PC-3 (cell line): Measurements from ENCODE around the gene RRM2. TPM values are rescaled to one million over a fixed set of nuclear protein-coding genes. Genes with fewer than 3 reads are reported as not detected.
A peak's percentile ranks its signal among the peaks of the same experiment; 100 is the strongest.

Experiments
- ATAC-seq: fragments of 200-7000 bp; cut with Tn5 transposase; 2 replicates; pipeline ENCODE4 v1.9.1; 2020; ENCODE audit warnings: mild to moderate bottlenecking, moderate library complexity
- BruUV-seq: library from RNA; stranded (reverse); fragments of 400-500 nt; replicated peaks from 2 replicates; lab custom pipeline; 2021; lab: Mats Ljungman, UMichigan
- CTCF ChIA-PET: fragments of 300-600 bp; sonication (Branson Sonifier 250); formaldehyde crosslinking; loops from one replicate; lab custom pipeline; 2022; ENCODE audit warnings: antibody characterized with exemption; lab: Charles Lee
- POLR2A ChIA-PET: fragments of 300-600 bp; sonication (Branson Sonifier 250); formaldehyde crosslinking; loops from one replicate; lab custom pipeline; 2022; ENCODE audit warnings: antibody characterized with exemption; ENCODE audit not compliant: unreplicated experiment; lab: Charles Lee
- DNase-seq: peaks from one replicate; pipeline ENCODE4 v3.0.0-alpha.2; 2015
- H2AFZ ChIP-seq: fragments of 300-600 bp; sonication (generic); 2 replicates; pipeline ENCODE4 v1.6.0; 2016; ENCODE audit warnings: antibody characterized with exemption, low read length
- H3F3A ChIP-seq: fragments of 300-600 bp; sonication (generic); one replicate; pipeline ENCODE4 v1.6.0; 2017; ENCODE audit warnings: antibody characterized with exemption, low read length, control low read depth, mild to moderate bottlenecking; ENCODE audit not compliant: unreplicated experiment
- H3K27ac ChIP-seq: fragments of 300-600 bp; sonication (generic); 2 replicates; pipeline ENCODE4 v1.5.1; 2016; ENCODE audit warnings: mild to moderate bottlenecking, low read length
- H3K27me3 ChIP-seq: fragments of 300-600 bp; sonication (generic); 2 replicates; pipeline ENCODE4 v1.6.1; 2016; ENCODE audit warnings: low read length, mixed read lengths
- H3K36me3 ChIP-seq: fragments of 300-600 bp; sonication (generic); 2 replicates; pipeline ENCODE4 v1.6.1; 2016; ENCODE audit warnings: low read depth, mixed run types, low read length, mixed read lengths
- H3K4me1 ChIP-seq: fragments of 300-600 bp; sonication (generic); 2 replicates; pipeline ENCODE4 v1.5.1; 2016; ENCODE audit warnings: low read length; ENCODE audit not compliant: insufficient read depth
- H3K4me2 ChIP-seq: fragments of 300-600 bp; sonication (generic); 2 replicates; pipeline ENCODE4 v1.6.0; 2016; ENCODE audit warnings: low read length
- H3K4me3 ChIP-seq: fragments of 300-600 bp; sonication (generic); 2 replicates; pipeline ENCODE4 v1.5.1; 2016; ENCODE audit warnings: mild to moderate bottlenecking, low read length, mixed read lengths
- H3K79me2 ChIP-seq: fragments of 300-600 bp; sonication (generic); 2 replicates; pipeline ENCODE4 v1.6.1; 2017; ENCODE audit warnings: low read length, mixed read lengths
- H3K9ac ChIP-seq: fragments of 300-600 bp; sonication (generic); 2 replicates; pipeline ENCODE4 v1.6.0; 2016; ENCODE audit warnings: mild to moderate bottlenecking, low read length
- H3K9me2 ChIP-seq: fragments of 300-600 bp; sonication (generic); replicated peaks from 2 replicates; pipeline ENCODE4 v1.6.1; 2016; ENCODE audit warnings: mixed run types, low read length, mixed read lengths
- H3K9me3 ChIP-seq: fragments of 300-600 bp; sonication (generic); 2 replicates; pipeline ENCODE4 v1.6.1; 2016; ENCODE audit warnings: low read length, mixed read lengths
- H4K20me1 ChIP-seq: fragments of 300-600 bp; sonication (generic); 2 replicates; pipeline ENCODE4 v1.6.1; 2016; ENCODE audit warnings: low read length, mixed read lengths
- EZH2 ChIP-seq: fragments of 300-600 bp; sonication (generic); IDR thresholded peaks from one replicate; pipeline ENCODE4 v1.6.1; 2017; ENCODE audit warnings: antibody characterized with exemption, mild to moderate bottlenecking, low read length; ENCODE audit not compliant: unreplicated experiment
- EZH2phosphoT487 ChIP-seq: fragments of 300-600 bp; sonication (generic); IDR thresholded peaks from 2 replicates; pipeline ENCODE4 v1.6.1; 2018; ENCODE audit warnings: mild to moderate bottlenecking, antibody characterized with exemption, low read length, borderline replicate concordance
- intact Hi-C: fragments of 100-400 bp; cut with micrococcal nuclease; formaldehyde crosslinking; loops from 2 replicates; pipeline ENCODE4 v1.9.0; 2023
- total RNA-seq: library from RNA; depleted of rRNA; stranded (reverse); fragments of >200 nt; gene quantifications from 2 replicates; pipeline ENCODE4 v1.2.3, GENCODE V29; 2014
- TF ChIP-seq, protein P1 (sequence below): fragments of 300-600 bp; sonication (generic); conservative IDR thresholded peaks from 2 replicates; pipeline ENCODE4 v1.5.1; 2017; ENCODE audit warnings: antibody characterized with exemption, low read depth, mild to moderate bottlenecking, low read length

RRM2 gene
- total RNA-seq, 1 experiment from 2014 or later, result 282 TPM

DNA sequence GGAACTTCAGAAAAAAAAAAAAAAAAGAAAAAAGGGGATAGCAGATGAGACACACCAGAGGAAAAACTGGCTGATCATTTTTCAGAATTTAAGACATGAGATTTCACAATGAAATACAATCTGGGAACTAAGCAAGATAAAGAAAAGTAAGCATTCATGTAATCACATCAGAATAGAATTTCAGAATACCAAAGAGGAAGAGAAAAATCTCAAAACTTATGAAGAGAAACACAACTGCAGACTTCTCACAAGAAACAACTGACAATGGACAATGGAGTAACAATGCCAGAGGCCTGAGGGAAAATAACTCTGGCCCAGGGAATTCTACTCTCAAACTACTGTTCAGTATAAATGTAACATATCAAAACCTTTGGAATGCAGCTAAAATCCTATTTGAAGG, 13.2 kb upstream of the RRM2 start:
- TF ChIP-seq, protein P1, sequence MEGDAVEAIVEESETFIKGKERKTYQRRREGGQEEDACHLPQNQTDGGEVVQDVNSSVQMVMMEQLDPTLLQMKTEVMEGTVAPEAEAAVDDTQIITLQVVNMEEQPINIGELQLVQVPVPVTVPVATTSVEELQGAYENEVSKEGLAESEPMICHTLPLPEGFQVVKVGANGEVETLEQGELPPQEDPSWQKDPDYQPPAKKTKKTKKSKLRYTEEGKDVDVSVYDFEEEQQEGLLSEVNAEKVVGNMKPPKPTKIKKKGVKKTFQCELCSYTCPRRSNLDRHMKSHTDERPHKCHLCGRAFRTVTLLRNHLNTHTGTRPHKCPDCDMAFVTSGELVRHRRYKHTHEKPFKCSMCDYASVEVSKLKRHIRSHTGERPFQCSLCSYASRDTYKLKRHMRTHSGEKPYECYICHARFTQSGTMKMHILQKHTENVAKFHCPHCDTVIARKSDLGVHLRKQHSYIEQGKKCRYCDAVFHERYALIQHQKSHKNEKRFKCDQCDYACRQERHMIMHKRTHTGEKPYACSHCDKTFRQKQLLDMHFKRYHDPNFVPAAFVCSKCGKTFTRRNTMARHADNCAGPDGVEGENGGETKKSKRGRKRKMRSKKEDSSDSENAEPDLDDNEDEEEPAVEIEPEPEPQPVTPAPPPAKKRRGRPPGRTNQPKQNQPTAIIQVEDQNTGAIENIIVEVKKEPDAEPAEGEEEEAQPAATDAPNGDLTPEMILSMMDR, result no peak
- TF ChIP-seq EZH2 (no peak), EZH2phosphoT487 (no peak)
- no peaks in the 10 kb centered on the region for H3K9me2 ChIP-seq
- H3K36me3 ChIP-seq, result no peaks in the 10 kb centered on the region
- intact Hi-C loops, result no loop called here
- no peaks in the 10 kb centered on the region for H3K27me3 ChIP-seq
- no TSS peak for BruUV-seq
- H3K9ac ChIP-seq, result no peak overlapping the region
- H3K4me2 ChIP-seq, result no peak overlapping the region
- no peak overlapping the region for H3K4me3 ChIP-seq
- ATAC-seq (no peak), DNase-seq (no peak)
- no peak overlapping the region for H2AFZ ChIP-seq
- ChIA-PET CTCF (no interaction called here), POLR2A (no interaction called here)
- H3F3A ChIP-seq, result no peaks in the 10 kb centered on the region
- no peaks in the 10 kb centered on the region for H3K79me2 ChIP-seq
- H4K20me1 ChIP-seq, result no peaks in the 10 kb centered on the region
- H3K4me1 ChIP-seq, result no peaks in the 10 kb centered on the region
- H3K27ac ChIP-seq, result no peak overlapping the region
- no peaks in the 10 kb centered on the region for H3K9me3 ChIP-seq

DNA sequence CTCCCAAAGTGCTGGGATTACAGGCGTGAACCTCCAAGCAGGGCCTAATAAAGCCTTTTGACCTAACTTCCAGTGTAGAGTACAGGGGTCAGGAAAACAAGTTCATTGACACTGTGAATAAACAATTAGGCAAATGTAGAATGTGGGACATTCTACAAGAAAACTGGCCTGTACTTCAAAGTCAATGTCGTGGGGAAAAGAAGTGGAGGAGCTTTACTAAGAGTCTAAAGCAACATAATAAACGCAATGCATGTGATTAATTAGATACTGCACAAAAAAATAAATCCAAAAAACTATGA, 3.6 kb upstream of the RRM2 start:
- Histone ChIP-seq H3K79me2 (peaks cover 40% of the 10 kb centered on the region), H3K9ac (no peak overlapping the region), H3K27ac (no peak overlapping the region), H4K20me1 (peaks cover 3% of the 10 kb centered on the region; the same call in 1 of the 2 replicates), H2AFZ (no peak overlapping the region), H3K36me3 (peaks cover 8% of the 10 kb centered on the region; the same call in 1 of the 2 replicates), H3K4me3 (no peak overlapping the region), H3K9me2 (no peaks in the 10 kb centered on the region), H3K4me1 (peaks cover 28% of the 10 kb centered on the region), H3K27me3 (no peaks in the 10 kb centered on the region), H3F3A (no peaks in the 10 kb centered on the region), H3K4me2 (no peak overlapping the region), H3K9me3 (no peaks in the 10 kb centered on the region)
- TF ChIP-seq, protein P1, result no peak
- TF ChIP-seq EZH2phosphoT487 (no peak), EZH2 (no peak)
- DNase-seq (no peak), ATAC-seq (no peak)
- no TSS peak for BruUV-seq
- intact Hi-C loops, result no loop called here
- ChIA-PET CTCF (no interaction called here), POLR2A (no interaction called here)

DNA sequence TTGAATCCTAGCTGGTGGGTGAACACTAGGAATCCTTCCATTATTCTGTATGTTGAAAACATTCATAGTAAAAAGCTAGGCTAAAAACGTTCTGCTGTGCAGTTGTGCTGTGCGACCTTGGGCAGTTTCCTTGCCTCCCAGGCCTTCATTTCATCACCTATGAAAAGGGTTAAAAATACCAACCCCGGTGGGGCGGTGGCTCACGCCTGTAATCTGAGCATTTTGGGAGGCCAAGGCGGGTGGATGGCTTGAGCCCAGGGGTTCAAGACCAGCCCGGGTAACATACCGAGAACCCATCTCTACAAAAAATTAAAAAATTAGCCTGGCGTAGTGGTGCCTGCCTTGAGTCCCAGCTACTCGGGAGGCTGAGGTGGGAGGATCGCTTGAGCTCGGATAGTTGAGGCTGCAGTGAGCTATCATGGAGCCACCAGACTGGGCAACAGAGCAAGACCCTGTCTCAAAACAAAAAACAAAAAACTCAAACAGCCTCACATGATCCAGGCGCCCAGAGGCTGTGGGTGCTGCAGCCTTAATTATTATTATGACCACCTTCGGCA, 2.9 kb upstream of the RRM2 start:
- no peaks in the 10 kb centered on the region for H3K9me2 ChIP-seq
- peaks cover 47% of the 10 kb centered on the region for H3K79me2 ChIP-seq
- ChIA-PET CTCF (no interaction called here), POLR2A (no interaction called here)
- no peaks in the 10 kb centered on the region for H3F3A ChIP-seq
- H3K4me3 ChIP-seq, result peak overlapping the region; percentile 86
- peaks cover 28% of the 10 kb centered on the region for H3K4me1 ChIP-seq
- no peak for ATAC-seq
- H3K9ac ChIP-seq, result peak overlapping the region; percentile 98
- peaks cover 14% of the 10 kb centered on the region for H3K36me3 ChIP-seq
- H3K27me3 ChIP-seq, result no peaks in the 10 kb centered on the region
- BruUV-seq, result no TSS peak
- peaks cover 9% of the 10 kb centered on the region for H4K20me1 ChIP-seq
- H2AFZ ChIP-seq, result peak overlapping the region; percentile 61; the same call in 1 of the 2 replicates
- no peak for DNase-seq
- no peak for TF ChIP-seq EZH2
- TF ChIP-seq, protein P1, result no peak
- TF ChIP-seq EZH2phosphoT487, result no peak
- intact Hi-C loops, result loop anchor here (2.0 to 5.0 kb wide), 3 partner anchors 47 to 458 kb away; partner anchors contain the start of gene HPCAL1
- no peaks in the 10 kb centered on the region for H3K9me3 ChIP-seq
- peak overlapping the region; percentile 95 for H3K27ac ChIP-seq
- H3K4me2 ChIP-seq, result peak overlapping the region; percentile 89
